Naive B cell (primary cell): Measurements from ENCODE around the gene TOR4A. TPM values are rescaled to one million over a fixed set of nuclear protein-coding genes. Genes with fewer than 3 reads are reported as not detected.
A peak's percentile ranks its signal among the peaks of the same experiment; 100 is the strongest.

Source experiments
- ATAC-seq, 2 donors: fragments of 150-1000 bp; cut with Tn5 transposase; 2 replicates each; pipeline ENCODE4 v1.10.0; 2021; ENCODE audit warnings: low read depth in 2 of 2, mild to moderate bottlenecking in 2 of 2, moderate library complexity in 2 of 2
- DNase-seq: peaks from one replicate; pipeline ENCODE4 v3.0.0; 2022
- H3K27ac Mint-ChIP-seq, 6 donors: one replicate each; pipeline ENCODE4 v1.8.0; 2020 to 2022; ENCODE audit warnings: mild to moderate bottlenecking in 6 of 6, mixed read lengths in 6 of 6, moderate library complexity in 5 of 6, inconsistent platforms in 2 of 6
- H3K27me3 Mint-ChIP-seq, 3 donors: one replicate each; pipeline ENCODE4 v1.8.0; 2021 to 2022; ENCODE audit warnings: mixed read lengths in 3 of 3, mild to moderate bottlenecking in 1 of 3
- H3K36me3 Mint-ChIP-seq, 2 donors: one replicate each; pipeline ENCODE4 v1.8.0; 2020 to 2022; ENCODE audit warnings: mixed read lengths in 2 of 2, inconsistent platforms in 1 of 2, mild to moderate bottlenecking in 1 of 2
- H3K4me1 Mint-ChIP-seq, 3 donors: one replicate each; pipeline ENCODE4 v1.8.0; 2020 to 2022; ENCODE audit warnings: mixed read lengths in 3 of 3, inconsistent platforms in 1 of 3, mild to moderate bottlenecking in 1 of 3, moderate library complexity in 1 of 3
- H3K4me3 Mint-ChIP-seq, 8 donors: one replicate each; pipeline ENCODE4 v1.8.0; 2020 to 2022; ENCODE audit warnings: mild to moderate bottlenecking in 8 of 8, mixed read lengths in 8 of 8, moderate library complexity in 8 of 8, inconsistent platforms in 2 of 8
- H3K9me3 Mint-ChIP-seq, 7 donors: one replicate each; pipeline ENCODE4 v1.8.0; 2020 to 2022; ENCODE audit warnings: mixed read lengths in 7 of 7, mild to moderate bottlenecking in 5 of 7, inconsistent platforms in 2 of 7, moderate library complexity in 1 of 7
- polyA plus RNA-seq, 6 donors: library from polyadenylated mRNA; unstranded; fragments of 300-500 nt; fragmentation: Illumina TruSeq; gene quantifications; one replicate each; pipeline ENCODE4 v1.2.3, GENCODE V29; 2021; ENCODE audit warnings: low read depth in 6 of 6

Gene TOR4A
- 1 to 10 TPM; 2.4 to 6.2 (median 4.1) TPM for polyA plus RNA-seq

DNA sequence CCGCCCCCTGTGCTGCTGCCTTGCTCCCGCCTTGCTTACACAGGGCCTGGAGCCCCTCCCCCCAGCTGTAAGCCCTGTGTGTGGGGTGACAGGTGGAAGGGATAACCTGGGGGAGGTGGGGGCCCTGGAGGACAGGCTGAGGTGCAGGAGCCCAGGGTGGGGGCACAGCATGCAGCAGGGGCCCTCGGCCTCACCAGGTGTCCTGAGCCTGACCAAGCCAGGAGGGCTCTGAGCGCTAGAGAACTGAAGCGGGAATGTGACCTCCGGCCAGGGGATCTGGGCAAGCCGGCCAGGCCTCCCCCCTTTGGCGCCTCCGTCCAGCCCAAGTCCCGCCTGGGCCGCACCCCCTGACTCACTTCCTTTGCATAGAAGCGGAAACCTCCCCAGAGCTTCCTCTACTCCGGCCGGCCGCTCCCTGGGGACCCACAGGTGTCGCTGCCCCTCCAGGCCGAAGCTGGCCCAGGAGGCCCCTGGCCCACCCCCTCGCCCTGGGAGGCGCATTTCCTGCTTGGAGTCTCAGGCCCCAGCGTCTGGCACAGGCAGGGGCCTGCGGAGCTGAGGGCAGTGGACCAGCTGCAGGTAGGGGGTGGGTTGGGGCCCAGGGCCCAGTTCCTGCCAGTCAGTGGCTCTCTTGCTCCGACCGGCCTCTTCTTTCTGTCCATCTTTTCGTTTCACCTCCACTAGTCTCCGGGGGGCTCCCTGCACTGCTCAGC lies at the start of gene TOR4A:
TOR4A (plus strand) TSS at position 398 of the 713 bp plus-strand sequence. CDS start 964 bp downstream, outside the sequence.
- Mint-ChIP-seq H3K27me3 (no peaks in the 10 kb centered on the region), H3K4me1 (peaks cover 30 to 44% (median 38%) of the 10 kb centered on the region in 3 donors), H3K27ac (peak within 1 kb of the TSS; percentile 54 to 97 (median 91)), H3K36me3 (no peaks in the 10 kb centered on the region), H3K9me3 (no peaks in the 10 kb centered on the region), H3K4me3 (peak within 1 kb of the TSS; percentile 87 to 95 (median 90))
- DNase-seq (peak; percentile 47), ATAC-seq (peak; percentile 50)

DNA sequence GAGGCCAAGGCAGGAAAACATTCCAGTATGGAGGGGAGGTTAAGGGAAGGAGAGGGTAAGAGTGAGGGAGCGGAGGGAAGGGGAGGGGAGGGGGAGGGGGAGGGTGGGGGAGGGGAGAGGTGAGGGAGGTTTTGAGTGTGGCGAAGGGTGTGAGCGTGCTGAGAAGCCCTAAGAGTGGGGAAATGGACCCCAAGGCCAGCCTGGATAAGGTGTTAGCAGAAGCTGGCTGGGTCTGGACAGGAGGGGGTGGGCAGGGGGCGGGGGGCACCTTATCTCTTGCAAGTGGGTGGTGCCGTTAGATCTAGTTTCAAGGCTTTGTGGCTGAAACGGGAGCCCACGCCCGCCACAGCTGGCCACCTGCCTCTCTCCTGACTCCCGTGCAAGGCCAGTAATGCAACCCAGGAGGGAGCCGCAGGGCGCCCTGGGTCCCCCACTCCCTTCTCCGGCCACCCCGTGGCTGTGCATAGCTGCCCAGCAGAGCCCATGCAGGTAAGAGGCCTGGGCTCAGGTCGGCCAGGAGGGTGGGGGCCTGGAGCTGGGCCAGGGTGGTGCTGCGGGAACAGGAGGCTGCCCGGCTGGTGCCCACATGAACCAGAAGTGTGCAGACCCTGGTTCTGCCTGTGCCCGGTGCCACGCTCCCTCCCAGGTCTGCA lies 49.5 kb upstream of the TOR4A start:
- H3K4me1 Mint-ChIP-seq: peaks cover 6 to 9% (median 7%) of the 10 kb centered on the region in 3 donors
- no peaks in the 10 kb centered on the region for H3K36me3 Mint-ChIP-seq
- H3K27ac Mint-ChIP-seq: peak overlapping the region in 4 of 6 donors; percentile 60 to 97 (median 78)
- DNase-seq (no peak), ATAC-seq (no peak)
- H3K9me3 Mint-ChIP-seq: peaks cover 0 to 2% (median 0%) of the 10 kb centered on the region in 7 donors
- peaks cover 0 to 15% (median 8%) of the 10 kb centered on the region in 3 donors for H3K27me3 Mint-ChIP-seq
- peak overlapping the region in 1 of 8 donors; percentile 12 for H3K4me3 Mint-ChIP-seq

DNA sequence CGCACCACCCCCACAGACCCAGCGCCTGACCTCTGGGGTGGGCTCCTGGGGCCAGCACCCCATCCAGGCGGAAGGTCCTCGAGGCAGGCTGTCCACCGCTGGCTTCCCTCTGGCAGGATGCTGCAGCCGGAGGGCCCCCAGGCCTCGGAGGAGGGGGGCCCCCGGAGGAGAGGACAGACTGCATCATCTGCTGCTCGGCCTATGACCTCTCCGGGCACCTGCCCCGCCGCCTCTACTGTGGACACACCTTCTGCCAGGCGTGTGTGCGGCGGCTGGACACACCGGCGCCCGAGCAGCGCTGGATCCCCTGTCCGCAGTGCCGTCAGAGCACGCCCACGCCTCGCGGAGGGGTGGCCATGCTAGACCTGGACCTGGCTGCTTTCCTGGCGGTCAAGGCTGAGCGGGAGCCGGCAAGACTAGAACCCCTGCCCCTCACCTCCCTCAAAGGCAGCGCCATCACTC lies 49.0 kb upstream of the TOR4A start:
- H3K27me3 Mint-ChIP-seq: peaks cover 0 to 15% (median 8%) of the 10 kb centered on the region in 3 donors
- no peaks in the 10 kb centered on the region for H3K36me3 Mint-ChIP-seq
- no peak overlapping the region for H3K27ac Mint-ChIP-seq
- ATAC-seq: no peak
- no peak overlapping the region for H3K4me3 Mint-ChIP-seq
- DNase-seq: no peak
- H3K4me1 Mint-ChIP-seq: peaks cover 5 to 7% (median 6%) of the 10 kb centered on the region in 3 donors
- H3K9me3 Mint-ChIP-seq: peaks cover 0 to 2% (median 0%) of the 10 kb centered on the region in 7 donors

DNA sequence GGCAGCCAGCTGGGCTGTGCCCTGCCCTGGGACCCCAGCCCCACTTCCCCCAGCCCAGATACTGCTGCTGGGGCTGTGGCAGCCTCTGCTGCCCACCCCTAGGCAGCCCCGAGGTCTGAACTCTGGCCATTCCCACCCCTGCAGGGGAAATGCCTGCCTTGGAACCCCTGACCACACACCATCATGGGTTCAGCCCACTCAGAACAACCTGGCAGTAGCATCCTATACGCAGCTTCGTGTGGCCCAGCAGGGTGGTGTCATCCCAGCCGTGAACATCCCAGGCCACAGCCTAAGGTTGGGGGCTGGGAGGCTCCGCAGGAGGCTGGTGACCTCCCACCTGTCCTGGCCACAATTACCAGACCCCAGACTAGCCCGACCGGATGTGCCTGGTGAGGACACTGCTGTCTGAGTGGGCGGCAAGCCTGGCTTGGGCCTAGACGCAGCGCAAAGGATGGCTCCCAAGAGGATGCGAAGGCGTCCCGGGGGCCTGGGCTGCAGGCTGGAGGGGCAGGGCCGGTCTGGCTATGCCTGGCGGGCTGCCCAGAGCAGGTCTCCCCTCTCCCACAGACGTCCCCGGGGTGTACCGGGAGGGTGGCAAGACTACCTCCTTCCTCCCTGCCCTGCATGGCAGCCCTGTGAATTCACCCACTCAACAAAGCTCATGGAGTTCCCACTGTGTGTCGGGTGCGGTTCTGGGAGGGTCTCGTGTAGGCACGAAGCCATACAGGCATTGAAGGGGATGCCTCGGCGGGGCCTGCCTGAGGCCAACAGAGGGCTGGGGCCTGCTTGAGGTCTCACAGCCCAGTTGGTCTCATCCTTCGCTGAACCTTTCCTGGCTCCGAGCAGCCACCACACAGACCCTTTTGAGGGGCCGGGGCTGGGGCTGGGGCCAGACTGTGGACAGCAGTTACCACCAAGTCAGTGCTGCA lies 48.3 kb upstream of the TOR4A start:
- DNase-seq (no peak), ATAC-seq (no peak)
- H3K27ac Mint-ChIP-seq: no peak overlapping the region
- H3K4me1 Mint-ChIP-seq: peaks cover 3 to 7% (median 5%) of the 10 kb centered on the region in 3 donors
- peaks cover 0 to 15% (median 8%) of the 10 kb centered on the region in 3 donors for H3K27me3 Mint-ChIP-seq
- H3K36me3 Mint-ChIP-seq: no peaks in the 10 kb centered on the region
- peaks cover 0 to 2% (median 0%) of the 10 kb centered on the region in 7 donors for H3K9me3 Mint-ChIP-seq
- H3K4me3 Mint-ChIP-seq: no peak overlapping the region

DNA sequence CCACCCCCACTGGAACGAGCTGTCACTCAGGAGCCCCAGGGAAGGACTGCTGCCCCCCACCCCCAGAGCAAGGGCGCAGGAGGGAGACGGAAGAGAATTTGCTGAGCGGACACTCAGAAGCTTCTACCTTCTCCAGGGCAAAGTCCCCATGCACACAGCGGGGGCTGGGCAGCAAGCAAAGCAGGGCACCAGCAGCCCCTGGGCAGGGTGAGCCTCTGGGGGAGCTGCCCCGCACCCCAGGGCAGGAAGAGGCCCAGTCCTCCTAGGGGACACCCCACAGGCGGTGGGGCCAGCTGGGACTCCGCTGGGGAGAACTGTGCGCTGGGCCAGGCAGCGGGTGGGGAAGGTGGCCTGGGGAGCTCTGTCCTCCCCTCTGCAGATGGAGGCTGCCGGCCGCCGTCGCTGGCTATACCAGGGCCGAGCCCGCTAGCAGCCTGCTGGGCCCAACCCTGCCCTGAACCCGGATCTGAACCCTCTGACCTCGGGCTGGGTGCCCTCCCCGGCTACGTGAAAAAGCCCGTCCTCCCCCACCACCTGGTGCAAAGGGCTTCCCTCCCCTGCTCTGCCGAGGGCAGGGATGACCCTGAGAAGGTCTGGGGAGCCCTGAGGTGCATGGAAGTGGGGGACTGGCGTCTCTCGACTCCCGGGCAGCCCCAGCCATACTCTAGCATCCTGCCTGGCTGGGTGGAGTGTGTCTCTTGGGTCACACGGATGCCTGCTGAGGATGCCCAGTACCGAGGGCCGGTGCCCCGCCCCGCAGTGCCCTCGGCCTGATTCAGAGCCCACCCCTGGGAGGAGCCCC lies 47.4 kb upstream of the TOR4A start:
- peaks cover 0 to 2% (median 0%) of the 10 kb centered on the region in 7 donors for H3K9me3 Mint-ChIP-seq

DNA sequence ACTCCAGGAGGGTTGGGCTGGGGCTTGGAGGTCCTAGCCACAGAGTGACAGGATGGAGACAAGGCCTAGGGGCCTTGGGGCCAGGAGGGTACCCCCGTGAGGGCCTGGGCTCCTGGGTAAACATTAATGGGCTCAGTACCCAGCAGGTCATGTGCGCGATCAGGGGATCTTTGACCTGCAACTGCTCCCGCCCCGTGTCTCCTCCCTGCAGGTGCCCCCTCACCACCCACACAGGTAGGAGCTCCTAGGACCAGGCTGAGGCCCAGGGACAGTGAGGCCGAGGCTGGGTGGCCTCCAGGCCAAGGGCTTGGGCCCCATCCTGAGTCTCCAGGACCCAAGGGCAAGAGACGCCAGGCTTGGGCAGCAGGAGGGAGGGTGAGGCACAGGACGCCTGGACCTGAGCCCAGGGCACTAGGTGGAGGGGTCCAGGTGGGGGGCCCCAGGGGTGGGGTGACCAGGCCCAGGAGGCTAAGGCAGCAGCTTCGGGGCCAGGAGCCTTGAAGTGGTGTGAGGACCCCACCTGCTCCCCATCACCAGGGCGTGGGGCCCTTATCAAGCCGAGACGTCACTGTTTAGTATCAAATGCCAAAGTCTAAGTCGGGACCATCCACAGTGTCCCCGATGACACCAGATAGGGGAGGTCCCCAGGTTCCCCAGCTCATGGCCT lies 46.7 kb upstream of the TOR4A start, which contains the start of gene SLC34A3:
SLC34A3 (plus strand) TSS at position 197 of the 667 bp plus-strand sequence. CDS start 802 bp downstream, outside the sequence.
- ATAC-seq (no peak), DNase-seq (no peak)
- Mint-ChIP-seq H3K4me3 (no peak within 1 kb of the TSS), H3K27ac (peak within 1 kb of the TSS in 1 of 6 donors; percentile 81), H3K9me3 (peaks cover 0 to 2% (median 0%) of the 10 kb centered on the region in 7 donors), H3K4me1 (peaks cover 14 to 19% (median 14%) of the 10 kb centered on the region in 3 donors), H3K36me3 (no peaks in the 10 kb centered on the region), H3K27me3 (peaks cover 0 to 23% (median 8%) of the 10 kb centered on the region in 3 donors)

More for the DNA sequence above, 47.4 kb upstream of the TOR4A start:
- H3K27ac Mint-ChIP-seq: no peak overlapping the region
- no peak overlapping the region for H3K4me3 Mint-ChIP-seq
- DNase-seq (no peak), ATAC-seq (no peak)
- H3K4me1 Mint-ChIP-seq: peaks cover 10 to 14% (median 10%) of the 10 kb centered on the region in 3 donors
- peaks cover 0 to 21% (median 8%) of the 10 kb centered on the region in 3 donors for H3K27me3 Mint-ChIP-seq
- H3K36me3 Mint-ChIP-seq: no peaks in the 10 kb centered on the region

DNA sequence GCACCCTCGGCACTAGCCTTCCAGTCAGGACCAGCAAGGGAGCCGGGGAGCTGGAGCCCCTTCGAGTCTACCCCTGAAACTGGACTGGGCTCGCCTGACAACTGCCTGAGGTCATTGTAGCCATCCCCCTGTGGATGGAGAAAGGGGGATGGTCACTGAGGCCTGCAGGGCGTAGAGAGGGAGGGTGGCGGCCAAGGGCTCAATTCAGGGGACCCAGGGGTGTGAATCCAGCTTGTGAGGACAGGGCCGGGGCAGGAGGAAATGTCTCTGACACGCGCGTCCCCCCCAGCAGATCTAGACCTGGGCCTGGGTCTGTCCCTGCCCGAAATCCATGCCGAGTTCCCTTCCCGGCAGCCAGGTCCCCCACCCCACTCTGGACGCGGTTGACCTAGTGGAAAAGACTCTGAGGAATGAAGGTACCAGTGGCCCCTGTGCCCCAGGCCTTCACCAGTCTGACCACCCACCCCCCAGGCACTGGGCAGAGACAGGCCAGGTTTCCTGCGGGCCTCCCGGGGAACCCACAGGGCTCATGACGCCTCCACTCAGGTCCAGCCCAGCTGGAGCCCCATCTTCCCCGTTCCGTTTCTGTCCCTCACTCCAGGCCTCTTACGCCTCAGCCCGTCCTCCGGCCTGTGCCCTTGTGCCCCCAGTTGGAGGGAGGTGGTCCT lies 46.0 kb upstream of the TOR4A start:
- no peak for ATAC-seq
- peaks cover 14 to 19% (median 14%) of the 10 kb centered on the region in 3 donors for H3K4me1 Mint-ChIP-seq
- no peak overlapping the region for H3K4me3 Mint-ChIP-seq
- peaks cover 0 to 23% (median 8%) of the 10 kb centered on the region in 3 donors for H3K27me3 Mint-ChIP-seq
- peak overlapping the region in 1 of 6 donors; percentile 81 for H3K27ac Mint-ChIP-seq
- H3K36me3 Mint-ChIP-seq: no peaks in the 10 kb centered on the region
- DNase-seq: no peak
- peaks cover 0 to 2% (median 0%) of the 10 kb centered on the region in 7 donors for H3K9me3 Mint-ChIP-seq

DNA sequence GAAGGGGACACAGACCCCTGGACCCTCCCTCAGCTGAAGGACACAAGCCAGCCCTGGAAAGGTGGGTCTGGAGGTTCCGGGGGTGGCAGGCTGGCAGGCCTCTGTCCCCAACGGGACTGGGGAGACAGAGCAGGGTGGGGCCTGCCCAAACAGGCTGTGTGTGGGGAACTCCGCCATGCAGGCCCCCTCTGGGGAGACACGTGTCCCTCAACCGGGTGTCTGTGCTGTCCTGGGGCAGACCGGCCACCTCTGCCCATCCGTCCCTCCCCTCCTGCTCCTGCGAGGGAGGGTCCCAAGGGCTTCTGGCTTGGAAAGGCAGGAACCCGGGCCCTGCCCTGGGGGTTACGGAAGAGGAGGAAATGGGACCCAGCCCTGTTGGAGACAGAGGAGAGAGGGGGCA lies 45.4 kb upstream of the TOR4A start:
- H3K4me3 Mint-ChIP-seq: no peak overlapping the region
- peaks cover 0 to 23% (median 8%) of the 10 kb centered on the region in 3 donors for H3K27me3 Mint-ChIP-seq
- H3K36me3 Mint-ChIP-seq: no peaks in the 10 kb centered on the region
- peaks cover 0 to 2% (median 0%) of the 10 kb centered on the region in 7 donors for H3K9me3 Mint-ChIP-seq
- H3K4me1 Mint-ChIP-seq: peaks cover 14 to 19% (median 14%) of the 10 kb centered on the region in 3 donors
- ATAC-seq: no peak
- DNase-seq: no peak
- H3K27ac Mint-ChIP-seq: no peak overlapping the region

DNA sequence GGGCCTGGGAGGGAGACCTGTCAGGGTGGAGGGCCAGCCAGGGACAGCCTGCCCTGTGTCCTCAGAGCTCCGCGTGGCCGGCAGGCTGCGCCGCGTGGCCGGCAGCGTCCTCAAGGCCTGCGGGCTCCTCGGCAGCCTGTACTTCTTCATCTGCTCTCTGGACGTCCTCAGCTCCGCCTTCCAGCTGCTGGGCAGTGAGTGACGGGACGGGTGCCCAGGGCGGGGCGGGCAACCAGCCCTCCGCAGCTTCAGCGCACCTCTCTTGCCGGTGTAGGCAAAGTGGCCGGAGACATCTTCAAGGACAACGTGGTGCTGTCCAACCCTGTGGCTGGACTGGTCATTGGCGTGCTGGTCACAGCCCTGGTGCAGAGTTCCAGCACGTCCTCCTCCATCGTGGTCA lies 45.0 kb upstream of the TOR4A start:
- H3K27me3 Mint-ChIP-seq: peaks cover 0 to 21% (median 5%) of the 10 kb centered on the region in 3 donors
- DNase-seq: no peak
- no peak for ATAC-seq
- H3K9me3 Mint-ChIP-seq: peaks cover 0 to 1% (median 0%) of the 10 kb centered on the region in 7 donors
- no peaks in the 10 kb centered on the region for H3K36me3 Mint-ChIP-seq
- no peak overlapping the region for H3K4me3 Mint-ChIP-seq
- no peak overlapping the region for H3K27ac Mint-ChIP-seq
- peaks cover 13 to 16% (median 15%) of the 10 kb centered on the region in 3 donors for H3K4me1 Mint-ChIP-seq

DNA sequence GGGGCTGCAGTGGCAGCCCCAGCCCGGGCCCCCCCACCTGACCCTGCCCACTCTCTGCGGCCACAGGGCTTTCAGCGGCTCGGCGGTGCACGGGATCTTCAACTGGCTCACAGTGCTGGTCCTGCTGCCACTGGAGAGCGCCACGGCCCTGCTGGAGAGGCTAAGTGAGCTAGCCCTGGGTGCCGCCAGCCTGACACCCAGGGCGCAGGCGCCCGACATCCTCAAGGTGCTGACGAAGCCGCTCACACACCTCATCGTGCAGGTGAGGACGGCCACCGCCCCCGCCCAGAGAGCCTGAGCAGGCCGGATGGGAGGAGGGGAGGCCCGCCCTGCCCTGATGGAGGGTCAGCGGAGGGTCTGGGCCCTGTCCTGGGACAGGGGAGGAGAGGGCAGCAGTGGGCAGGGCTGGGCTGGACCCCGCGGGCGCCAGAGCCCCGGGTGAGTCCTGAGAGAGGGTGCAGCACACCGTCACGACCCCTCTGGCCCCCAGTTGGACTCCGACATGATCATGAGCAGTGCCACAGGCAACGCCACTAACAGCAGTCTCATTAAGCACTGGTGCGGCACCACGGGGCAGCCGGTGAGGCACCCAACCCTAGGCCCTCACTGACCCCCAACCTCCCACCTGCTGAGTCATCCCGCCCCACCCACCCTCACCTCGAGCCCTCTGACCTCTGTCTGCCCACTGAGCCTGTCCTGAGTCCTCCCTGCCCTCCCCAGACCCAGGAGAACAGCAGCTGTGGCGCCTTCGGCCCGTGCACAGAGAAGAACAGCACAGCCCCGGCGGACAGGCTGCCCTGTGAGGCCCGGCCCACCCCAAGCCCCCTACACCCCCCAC lies 44.2 kb upstream of the TOR4A start:
- H3K27me3 Mint-ChIP-seq: peaks cover 0 to 17% (median 0%) of the 10 kb centered on the region in 3 donors
- H3K4me1 Mint-ChIP-seq: peaks cover 11 to 17% (median 12%) of the 10 kb centered on the region in 3 donors
- H3K9me3 Mint-ChIP-seq: no peaks in the 10 kb centered on the region
- H3K27ac Mint-ChIP-seq: no peak overlapping the region
- ATAC-seq (no peak), DNase-seq (no peak)
- no peaks in the 10 kb centered on the region for H3K36me3 Mint-ChIP-seq
- no peak overlapping the region for H3K4me3 Mint-ChIP-seq
